GM18508 (cell line): ENCODE data around the gene ZNF280C.
"Not testable (repeated sequence)": the region's sequence is repeated elsewhere in the genome, so short reads cannot be mapped to it uniquely, and the experiment has no call there.

Experiments used
- ATAC-seq: cut with Tn5 transposase; IDR thresholded peaks from one replicate; pipeline ENCODE4 v1.9.1; 2021; ENCODE audit warnings: moderate number of reproducible peaks; ENCODE audit not compliant: insufficient read depth, unreplicated experiment

Gene ZNF280C

DNA sequence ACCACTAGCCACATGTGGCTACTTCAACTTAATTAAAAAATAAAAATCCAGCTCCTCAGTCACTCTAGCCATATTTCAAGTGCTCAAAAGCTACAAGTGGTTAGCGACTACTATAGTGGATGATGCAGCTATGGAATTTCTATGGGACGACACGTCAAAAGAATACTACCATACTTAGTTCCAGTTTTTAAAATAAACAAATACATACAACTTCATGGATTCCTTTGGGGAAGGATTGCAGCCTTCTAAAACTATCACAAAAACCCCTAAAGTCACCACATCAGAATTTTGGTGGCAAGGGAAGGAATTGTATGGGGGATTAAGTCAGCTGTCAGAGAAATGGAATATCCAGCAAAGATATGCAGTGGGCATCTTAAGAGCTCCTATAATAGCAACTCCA, 6.5 kb downstream of the ZNF280C start:
- no peak for ATAC-seq

DNA sequence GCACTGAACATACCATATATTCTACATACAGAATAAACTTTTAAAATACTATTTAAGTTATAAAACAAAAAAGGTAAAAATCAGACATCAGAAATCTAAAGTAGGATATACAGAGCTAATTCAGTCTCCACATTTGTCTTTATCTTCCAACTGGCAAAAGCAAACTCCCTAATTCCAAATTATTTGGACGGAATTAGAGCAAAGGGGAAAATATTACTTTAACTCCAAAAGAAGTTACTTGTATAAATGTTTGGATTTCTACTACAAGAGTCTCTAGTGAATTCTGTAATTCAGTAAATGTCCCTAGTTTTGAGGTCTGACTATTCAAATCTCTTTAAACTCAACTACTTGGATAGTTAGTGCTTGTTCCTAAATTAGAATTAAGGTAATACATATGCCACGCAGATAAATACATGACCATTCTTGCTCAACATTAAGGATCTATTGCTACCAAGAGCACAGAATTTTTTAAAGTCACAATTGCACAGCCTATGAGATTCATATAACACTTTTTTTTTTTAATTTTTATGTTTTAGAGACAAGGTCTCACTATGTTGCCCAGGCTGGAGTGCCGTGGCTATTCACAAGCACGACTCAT, 7.3 kb downstream of the ZNF280C start:
- no peak for ATAC-seq

DNA sequence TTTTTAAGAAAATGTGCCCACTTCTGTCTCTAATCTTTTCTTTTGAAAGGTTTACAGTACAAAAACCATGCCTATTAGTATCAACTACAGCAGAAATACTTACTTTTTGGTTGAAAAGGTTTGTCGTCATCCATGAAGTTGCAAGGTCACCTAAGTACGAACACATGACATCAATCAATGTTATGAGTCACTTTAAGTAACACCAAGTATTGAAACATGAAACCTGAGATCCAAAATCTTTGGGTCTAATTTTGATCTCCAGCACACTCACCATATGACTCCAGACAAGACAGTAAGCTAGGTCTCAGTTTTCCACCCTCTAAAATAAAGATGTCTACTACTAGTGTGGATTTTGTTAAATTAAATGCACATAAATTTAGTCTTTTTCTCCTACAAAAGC, 8.4 kb downstream of the ZNF280C start:
- no peak for ATAC-seq

- ATAC-seq, result no peak
Measured at GRCh38 chrX:130253916-130254315, 14.8 kb downstream of the ZNF280C start.

DNA sequence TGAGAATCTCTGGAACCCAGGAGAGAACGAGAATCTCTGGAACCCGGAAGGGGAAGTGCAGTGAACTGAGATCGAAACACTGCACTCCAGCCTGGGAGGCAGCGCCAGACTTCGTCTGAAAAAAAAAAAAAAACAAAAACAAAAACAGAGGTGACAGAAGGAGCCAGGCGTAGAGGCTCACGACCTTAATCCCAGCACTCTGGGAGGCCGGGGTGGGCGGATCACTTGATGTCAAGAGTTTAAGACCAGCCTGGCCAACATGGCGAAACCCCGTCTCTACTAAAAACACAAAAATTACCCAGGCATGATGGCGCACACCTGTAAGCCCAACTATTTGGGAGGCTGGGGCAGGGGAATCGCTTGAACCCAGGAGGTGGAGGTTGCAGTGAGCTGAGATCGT, 17.0 kb downstream of the ZNF280C start:
- ATAC-seq, result no peak

DNA sequence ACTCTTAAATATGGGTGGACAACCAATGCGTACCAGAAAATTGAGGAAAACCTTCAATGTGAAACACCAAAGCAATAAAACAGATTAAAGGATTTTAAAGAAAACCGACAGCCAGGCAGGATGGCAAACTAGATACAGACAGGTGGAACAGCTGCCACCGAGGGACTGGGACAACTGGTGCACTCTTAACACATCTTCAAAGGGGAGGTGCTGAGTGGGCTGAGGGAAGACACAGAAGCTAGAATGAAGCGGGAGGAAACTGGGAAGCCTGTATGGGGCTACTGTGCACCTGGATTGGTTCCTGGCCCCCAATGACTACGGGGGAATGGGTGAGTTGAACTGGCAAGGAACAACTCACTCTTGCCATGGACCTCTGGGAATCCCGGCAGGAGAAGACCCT, 20.7 kb downstream of the ZNF280C start:
- no peak for ATAC-seq

- no peak for ATAC-seq
Measured at GRCh38 chrX:130246084-130246483, 22.6 kb downstream of the ZNF280C start.

- ATAC-seq, result no peak
Measured at GRCh38 chrX:130245441-130245840, 23.3 kb downstream of the ZNF280C start.

- ATAC-seq, result not testable (repeated sequence)
Measured at GRCh38 chrX:130231184-130231583, 37.5 kb downstream of the ZNF280C start.

GRCh38 chrX:130228871-130229270, 39.8 kb downstream of the ZNF280C start:
- no peak for ATAC-seq

DNA sequence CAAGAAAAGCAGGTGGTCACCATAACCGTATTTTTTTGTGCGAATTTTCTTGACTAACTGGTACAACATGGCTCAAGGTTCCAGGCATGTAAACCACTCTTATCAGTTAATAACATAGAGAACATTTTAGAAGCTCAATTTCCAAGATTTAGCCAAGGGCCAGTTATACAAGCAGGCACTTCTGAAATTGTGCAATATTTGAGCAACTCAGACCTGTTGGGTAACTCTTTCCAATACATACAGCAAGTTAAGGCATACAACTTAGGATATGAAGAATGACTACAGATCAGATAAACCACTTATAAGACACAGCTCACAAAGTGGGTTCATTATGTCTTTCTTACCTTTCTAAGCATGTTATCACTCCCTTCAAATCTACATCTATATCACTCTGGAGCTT, 43.9 kb downstream of the ZNF280C start:
- ATAC-seq, result no peak

GRCh38 chrX:130216320-130216719, 52.4 kb downstream of the ZNF280C start:
- ATAC-seq, result no peak

- ATAC-seq, result no peak
Measured at GRCh38 chrX:130213376-130213775, 55.3 kb downstream of the ZNF280C start.

GRCh38 chrX:130212371-130212770, 56.3 kb downstream of the ZNF280C start:
- no peak for ATAC-seq

- ATAC-seq, result no peak
Measured at GRCh38 chrX:130211415-130212186, 57.1 kb downstream of the ZNF280C start.

DNA sequence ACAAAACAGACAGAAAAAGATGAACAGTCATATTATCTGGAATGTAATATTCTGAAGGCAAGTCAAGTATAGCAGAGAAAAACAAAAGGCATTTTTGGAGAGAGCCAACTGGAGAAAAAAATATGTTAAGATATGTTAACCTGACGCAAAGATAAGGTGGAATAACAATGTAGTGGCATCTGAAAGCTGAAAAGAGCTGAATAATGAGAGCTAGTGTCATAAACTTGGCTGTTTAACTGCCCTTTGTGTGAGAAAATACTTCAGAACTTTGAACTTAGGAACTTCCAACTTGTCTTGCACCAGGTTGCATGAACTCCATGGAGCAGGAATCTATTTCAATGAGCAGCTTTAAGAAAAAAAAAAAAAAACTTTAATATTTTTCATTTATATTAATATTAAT, 64.1 kb downstream of the ZNF280C start:
- no peak for ATAC-seq

- no peak for ATAC-seq
Measured at GRCh38 chrX:130197464-130197863, 71.2 kb downstream of the ZNF280C start.

DNA sequence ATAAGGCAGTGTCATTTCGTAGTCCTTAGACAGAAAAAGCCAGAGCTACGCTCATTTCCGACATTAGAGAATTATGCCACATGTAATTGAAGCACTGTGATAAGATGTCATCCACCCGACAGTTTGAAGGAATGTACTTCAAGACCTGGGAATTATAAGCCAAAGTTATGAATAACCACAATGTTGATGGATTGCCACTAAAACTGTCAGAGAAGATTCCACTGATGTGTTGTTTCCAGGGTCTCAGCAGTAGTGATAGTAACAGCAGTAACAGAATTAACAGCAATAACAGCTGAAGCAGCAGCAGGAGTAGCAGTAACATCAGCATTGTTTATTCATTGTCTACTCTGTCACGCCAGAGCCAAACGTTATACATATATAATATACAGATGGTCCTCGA, 72.2 kb downstream of the ZNF280C start:
- ATAC-seq, result no peak

DNA sequence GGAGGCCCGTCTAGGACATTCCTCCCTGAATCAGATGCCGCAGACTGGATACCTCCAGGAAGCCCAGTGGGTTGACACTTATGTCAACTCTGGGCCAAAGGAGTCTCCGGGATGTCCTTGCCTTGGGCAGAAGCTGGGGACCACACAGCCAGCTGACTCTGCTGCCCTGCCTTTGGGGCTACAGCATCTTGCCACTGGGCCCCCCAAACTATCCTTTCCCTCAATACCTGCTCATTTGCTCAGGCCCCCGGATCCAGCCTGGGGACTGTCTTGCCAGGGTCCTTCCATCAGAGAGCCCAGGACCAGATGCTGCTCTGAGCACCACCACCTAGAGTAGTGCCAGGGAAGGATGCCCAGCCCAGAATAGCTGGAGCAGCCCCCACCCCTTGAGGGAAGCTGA, 77.9 kb downstream of the ZNF280C start:
- no peak for ATAC-seq

- ATAC-seq, result no peak
Measured at GRCh38 chrX:130186651-130187050, 82.0 kb downstream of the ZNF280C start.

- no peak for ATAC-seq
Measured at GRCh38 chrX:130184857-130185256, 83.8 kb downstream of the ZNF280C start.

- ATAC-seq, result no peak
Measured at GRCh38 chrX:130184168-130184567, 84.5 kb downstream of the ZNF280C start.
